Caco-2 (cell line): ENCODE data around the gene RYR1. TPM values are rescaled to one million over a fixed set of nuclear protein-coding genes. Genes with fewer than 3 reads are reported as not detected.
"Not testable (repeated sequence)": the region's sequence is repeated elsewhere in the genome, so short reads cannot be mapped to it uniquely, and the experiment has no call there.

ENCODE experiments used
- BruUV-seq: library from RNA; stranded (reverse); fragments of 400-500 nt; replicated peaks from 2 replicates; lab custom pipeline; 2021; lab: Mats Ljungman, UMichigan
- CTCF ChIA-PET: fragments of 300-600 bp; sonication (Branson Sonifier 250); formaldehyde crosslinking; loops from one replicate; lab custom pipeline; 2022; ENCODE audit warnings: antibody characterized with exemption; lab: Charles Lee
- POLR2A ChIA-PET: fragments of 300-600 bp; sonication (Branson Sonifier 250); formaldehyde crosslinking; loops from one replicate; lab custom pipeline; 2022; ENCODE audit warnings: antibody characterized with exemption; lab: Charles Lee
- DNase-seq, 2 experiments: peaks; one replicate each; pipeline versions ENCODE4 v3.0.0 to v3.0.0-alpha.2; 2020 to 2022
- H3K27me3 ChIP-seq: replicated peaks from 2 replicates; pipeline ENCODE4 v1.6.0; 2011; ENCODE audit warnings: low read length; ENCODE audit not compliant: control insufficient read depth, insufficient read depth
- H3K36me3 ChIP-seq: 2 replicates; pipeline ENCODE4 v1.5.1; 2011; ENCODE audit warnings: low read length; ENCODE audit not compliant: control insufficient read depth, insufficient read depth
- H3K4me1 ChIP-seq: fragments of 250-450 bp; sonication (Bioruptor Pico); 2 replicates; pipeline ENCODE4 v1.5.1; 2020; ENCODE audit warnings: mild to moderate bottlenecking
- H3K4me3 ChIP-seq: 2 replicates; pipeline ENCODE4 v1.5.1; 2011; ENCODE audit warnings: low read depth, mild to moderate bottlenecking, control low read depth, low read length
- H3K9me3 ChIP-seq: fragments of 250-450 bp; sonication (Bioruptor Pico); 2 replicates; pipeline ENCODE4 v1.5.1; 2020; ENCODE audit warnings: mild to moderate bottlenecking, moderate library complexity
- H3K27ac Mint-ChIP-seq: one replicate; pipeline ENCODE4 v1.8.0; 2022; ENCODE audit warnings: mixed read lengths; ENCODE audit not compliant: unreplicated experiment
- H3K27me3 Mint-ChIP-seq: one replicate; pipeline ENCODE4 v1.8.0; 2022; ENCODE audit warnings: mixed read lengths; ENCODE audit not compliant: insufficient read depth, unreplicated experiment
- H3K36me3 Mint-ChIP-seq: one replicate; pipeline ENCODE4 v1.8.0; 2022; ENCODE audit warnings: mild to moderate bottlenecking, mixed read lengths; ENCODE audit not compliant: insufficient read depth, unreplicated experiment
- H3K4me1 Mint-ChIP-seq: one replicate; pipeline ENCODE4 v1.8.0; 2022; ENCODE audit warnings: low read depth, mixed read lengths; ENCODE audit not compliant: unreplicated experiment
- H3K4me3 Mint-ChIP-seq: one replicate; pipeline ENCODE4 v1.8.0; 2022; ENCODE audit warnings: mild to moderate bottlenecking, moderate library complexity, mixed read lengths; ENCODE audit not compliant: unreplicated experiment
- H3K9me3 Mint-ChIP-seq: one replicate; pipeline ENCODE4 v1.8.0; 2022; ENCODE audit warnings: mixed read lengths; ENCODE audit not compliant: unreplicated experiment
- intact Hi-C: fragments of 100-400 bp; cut with micrococcal nuclease; formaldehyde crosslinking; loops from one replicate; pipeline ENCODE4 v1.10.0; 2022; ENCODE audit not compliant: unreplicated experiment
- total RNA-seq: library from RNA; stranded (reverse); gene quantifications from 2 replicates; pipeline ENCODE4 v1.2.3, GENCODE V29; 2022
- TF ChIP-seq, protein P1 (sequence below), 2 experiments: fragments of 200-600 bp in 1 of 2; IDR thresholded peaks; 1 replicate in 1 of 2; 2 replicates in 1 of 2; pipeline versions ENCODE4 v1.5.1 to v1.8.0; 2011 to 2022; ENCODE audit warnings: antibody characterized with exemption in 1 of 2, control low read depth in 1 of 2, inconsistent platforms in 1 of 2, low read depth in 1 of 2, low read length in 1 of 2, mild to moderate bottlenecking in 1 of 2, moderate library complexity in 1 of 2; ENCODE audit not compliant: insufficient read depth in 1 of 2, severe bottlenecking in 1 of 2, unreplicated experiment in 1 of 2

The RYR1 gene
- total RNA-seq, 1 experiment from 2014 or later = 5.6 TPM

DNA sequence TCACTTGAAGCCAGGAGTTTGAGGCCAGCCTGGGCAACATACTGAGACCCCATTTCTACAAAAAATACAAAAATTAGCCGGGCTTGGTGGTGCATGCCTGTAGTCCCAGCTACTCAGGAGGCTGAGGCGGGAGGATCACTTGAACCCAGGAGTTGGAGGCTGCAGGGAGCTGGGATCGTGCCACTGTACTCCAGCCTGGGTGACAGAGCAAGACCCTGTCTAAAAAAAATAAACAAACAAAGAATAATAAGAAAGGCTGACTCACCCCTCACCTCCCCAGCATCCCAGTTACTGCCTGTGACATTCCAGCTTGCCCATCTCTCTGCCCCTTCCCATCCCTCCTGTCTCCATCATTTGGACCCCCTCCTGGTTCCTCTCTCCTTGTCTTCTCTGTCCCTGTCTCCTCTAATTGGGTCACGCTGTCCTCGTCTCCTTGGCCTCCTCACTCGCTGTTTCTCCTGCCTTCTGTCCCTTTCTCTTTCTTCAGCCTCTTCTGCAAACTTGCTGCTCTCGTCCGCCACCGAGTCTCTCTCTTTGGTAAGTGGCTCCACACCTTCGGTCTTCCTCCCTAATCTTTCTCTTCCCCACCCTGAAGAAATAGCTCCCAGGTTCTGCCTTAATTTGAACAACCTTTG lies 77.7 kb downstream of the RYR1 start:
- TF ChIP-seq, protein P1, sequence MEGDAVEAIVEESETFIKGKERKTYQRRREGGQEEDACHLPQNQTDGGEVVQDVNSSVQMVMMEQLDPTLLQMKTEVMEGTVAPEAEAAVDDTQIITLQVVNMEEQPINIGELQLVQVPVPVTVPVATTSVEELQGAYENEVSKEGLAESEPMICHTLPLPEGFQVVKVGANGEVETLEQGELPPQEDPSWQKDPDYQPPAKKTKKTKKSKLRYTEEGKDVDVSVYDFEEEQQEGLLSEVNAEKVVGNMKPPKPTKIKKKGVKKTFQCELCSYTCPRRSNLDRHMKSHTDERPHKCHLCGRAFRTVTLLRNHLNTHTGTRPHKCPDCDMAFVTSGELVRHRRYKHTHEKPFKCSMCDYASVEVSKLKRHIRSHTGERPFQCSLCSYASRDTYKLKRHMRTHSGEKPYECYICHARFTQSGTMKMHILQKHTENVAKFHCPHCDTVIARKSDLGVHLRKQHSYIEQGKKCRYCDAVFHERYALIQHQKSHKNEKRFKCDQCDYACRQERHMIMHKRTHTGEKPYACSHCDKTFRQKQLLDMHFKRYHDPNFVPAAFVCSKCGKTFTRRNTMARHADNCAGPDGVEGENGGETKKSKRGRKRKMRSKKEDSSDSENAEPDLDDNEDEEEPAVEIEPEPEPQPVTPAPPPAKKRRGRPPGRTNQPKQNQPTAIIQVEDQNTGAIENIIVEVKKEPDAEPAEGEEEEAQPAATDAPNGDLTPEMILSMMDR (IDR thresholded peaks at IDR 0.05; ENCODE audit: insufficient read depth in 1 of 2, low read depth in 1 of 2, low read length in 1 of 2, severe bottlenecking in 1 of 2, unreplicated experiment in 1 of 2) = no peak
- peaks cover 4% of the 10 kb centered on the region for H3K27me3 Mint-ChIP-seq
- intact Hi-C loops = loop anchor here (10.0 kb wide), 1 partner anchor 124 kb away; no protein-coding TSS in a partner anchor
- ChIA-PET POLR2A (no interaction called here), CTCF (interaction anchor here (0.7 to 1.7 kb wide), 2 partner anchors 108 to 388 kb away, joined by 3 to 9 read pairs; partner anchors contain the start of genes FAM98C, NFKBIB and SIRT2)
- no peak overlapping the region for H3K4me3 Mint-ChIP-seq
- no peak for DNase-seq
- H3K36me3 Mint-ChIP-seq = peaks cover 6% of the 10 kb centered on the region
- H3K4me1 ChIP-seq = no peaks in the 10 kb centered on the region
- no peaks in the 10 kb centered on the region for H3K9me3 ChIP-seq
- H3K27me3 ChIP-seq = no peaks in the 10 kb centered on the region
- no peaks in the 10 kb centered on the region for H3K9me3 Mint-ChIP-seq
- no TSS peak for BruUV-seq
- no peaks in the 10 kb centered on the region for H3K36me3 ChIP-seq
- no peak overlapping the region for H3K4me3 ChIP-seq
- no peak overlapping the region for H3K27ac Mint-ChIP-seq
- H3K4me1 Mint-ChIP-seq = peaks cover 6% of the 10 kb centered on the region

DNA sequence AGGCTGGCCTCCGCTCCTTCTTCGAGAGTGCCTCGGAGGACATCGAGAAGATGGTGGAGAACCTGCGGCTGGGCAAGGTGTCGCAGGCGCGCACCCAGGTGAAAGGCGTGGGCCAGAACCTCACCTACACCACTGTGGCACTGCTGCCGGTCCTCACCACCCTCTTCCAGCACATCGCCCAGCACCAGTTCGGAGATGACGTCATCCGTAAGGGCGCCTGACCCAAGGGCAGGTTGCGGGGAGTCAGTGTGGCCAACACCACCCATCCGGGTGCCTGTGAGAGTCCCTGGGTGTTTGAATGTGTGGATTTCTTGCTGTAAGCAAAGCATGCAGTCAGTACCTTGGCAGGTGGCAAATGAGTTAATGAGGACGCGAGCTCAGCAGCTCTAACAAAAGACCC lies 78.8 kb downstream of the RYR1 start:
- Mint-ChIP-seq H3K27me3 (peaks cover 4% of the 10 kb centered on the region), H3K4me3 (no peak overlapping the region), H3K36me3 (peaks cover 6% of the 10 kb centered on the region), H3K27ac (no peak overlapping the region), H3K4me1 (peaks cover 6% of the 10 kb centered on the region), H3K9me3 (no peaks in the 10 kb centered on the region)
- H3K36me3 ChIP-seq = no peaks in the 10 kb centered on the region
- H3K9me3 ChIP-seq = no peaks in the 10 kb centered on the region
- intact Hi-C loops = loop anchor here (10.0 kb wide), 1 partner anchor 123 kb away; no protein-coding TSS in a partner anchor
- H3K4me1 ChIP-seq = no peaks in the 10 kb centered on the region
- TF ChIP-seq, protein P1 (IDR thresholded peaks at IDR 0.05; ENCODE audit: insufficient read depth in 1 of 2, low read depth in 1 of 2, low read length in 1 of 2, severe bottlenecking in 1 of 2, unreplicated experiment in 1 of 2) = no peak
- POLR2A ChIA-PET = no interaction called here
- BruUV-seq = no TSS peak
- H3K27me3 ChIP-seq = no peaks in the 10 kb centered on the region
- no peak overlapping the region for H3K4me3 ChIP-seq
- no peak for DNase-seq
- CTCF ChIA-PET = interaction anchor here (1.7 kb wide), 1 partner anchor 109 kb away, joined by 9 read pairs; the partner anchor contains the start of gene FAM98C

DNA sequence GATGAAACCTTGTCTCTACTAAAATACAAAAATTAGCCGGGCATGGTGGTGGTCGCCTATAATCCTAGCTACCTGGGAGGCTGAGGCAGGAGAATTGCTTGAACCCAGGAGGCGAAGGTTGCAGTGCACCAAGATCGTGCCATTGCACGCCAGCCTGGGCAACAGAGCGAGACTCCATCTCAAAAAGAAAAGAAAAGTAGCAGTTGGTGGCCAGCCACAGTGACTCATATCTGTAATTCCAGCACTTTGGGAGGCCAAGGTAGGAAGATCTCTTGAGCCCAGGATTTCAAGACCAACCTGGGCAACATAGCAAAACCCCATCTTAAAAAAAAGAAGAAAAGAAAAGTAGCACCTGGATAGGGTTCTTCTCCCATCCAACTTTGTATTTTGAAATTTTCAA lies 79.7 kb downstream of the RYR1 start:
- H3K4me3 Mint-ChIP-seq, H3K4me1 ChIP-seq: not testable (repeated sequence)
- intact Hi-C loops = loop anchor here (10.0 kb wide), 1 partner anchor 122 kb away; no protein-coding TSS in a partner anchor

More for the DNA sequence above, 79.7 kb downstream of the RYR1 start:
- H3K36me3 Mint-ChIP-seq, POLR2A ChIA-PET, H3K27me3 ChIP-seq, H3K27me3 Mint-ChIP-seq, BruUV-seq, H3K4me1 Mint-ChIP-seq, H3K9me3 ChIP-seq, H3K4me3 ChIP-seq, H3K36me3 ChIP-seq, DNase-seq, H3K27ac Mint-ChIP-seq, H3K9me3 Mint-ChIP-seq: not testable (repeated sequence)
- CTCF ChIA-PET = interaction anchor here (0.6 to 1.1 kb wide), 2 partner anchors 35 to 658 kb away, joined by 3 read pairs; no protein-coding TSS in a partner anchor
